ENCODE measurements around the gene DPH2.

Gene DPH2, protein sequence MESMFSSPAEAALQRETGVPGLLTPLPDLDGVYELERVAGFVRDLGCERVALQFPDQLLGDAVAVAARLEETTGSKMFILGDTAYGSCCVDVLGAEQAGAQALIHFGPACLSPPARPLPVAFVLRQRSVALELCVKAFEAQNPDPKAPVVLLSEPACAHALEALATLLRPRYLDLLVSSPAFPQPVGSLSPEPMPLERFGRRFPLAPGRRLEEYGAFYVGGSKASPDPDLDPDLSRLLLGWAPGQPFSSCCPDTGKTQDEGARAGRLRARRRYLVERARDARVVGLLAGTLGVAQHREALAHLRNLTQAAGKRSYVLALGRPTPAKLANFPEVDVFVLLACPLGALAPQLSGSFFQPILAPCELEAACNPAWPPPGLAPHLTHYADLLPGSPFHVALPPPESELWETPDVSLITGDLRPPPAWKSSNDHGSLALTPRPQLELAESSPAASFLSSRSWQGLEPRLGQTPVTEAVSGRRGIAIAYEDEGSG

DNA sequence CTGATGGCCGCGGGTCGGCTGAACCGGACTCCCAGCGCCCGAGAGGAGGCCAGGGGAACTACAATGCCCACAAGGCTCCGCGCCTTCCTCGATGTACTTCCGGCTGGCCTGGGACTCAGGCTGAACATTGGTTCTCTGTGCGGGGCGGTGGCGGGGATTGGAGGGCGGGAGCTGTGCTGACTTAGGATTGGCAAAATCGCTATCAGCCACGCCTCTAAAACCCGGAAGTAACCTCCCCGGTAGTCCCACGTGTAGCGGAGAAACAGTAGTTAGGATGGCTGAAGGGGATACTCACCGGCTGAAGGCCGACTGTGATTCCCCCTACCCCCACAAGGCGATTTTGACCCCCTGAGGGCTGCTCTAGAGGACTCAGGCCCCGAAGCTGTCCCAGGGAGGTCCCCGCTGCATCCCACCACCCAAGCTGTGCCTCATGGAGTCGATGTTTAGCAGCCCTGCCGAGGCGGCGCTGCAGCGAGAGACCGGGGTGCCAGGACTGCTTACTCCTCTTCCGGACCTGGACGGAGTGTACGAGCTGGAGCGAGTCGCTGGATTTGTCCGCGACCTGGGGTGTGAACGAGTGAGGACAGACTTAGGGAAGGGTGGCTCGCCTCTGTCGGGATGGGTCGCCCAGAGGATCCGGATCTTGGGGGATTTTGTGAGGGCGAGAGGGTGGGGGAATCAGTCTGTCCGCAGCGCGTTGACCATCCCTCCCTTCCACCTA lies at the start of gene DPH2:
Gene DPH2 (plus strand): TSS at position 265 of the 721 bp plus-strand sequence. CDS start 166 bp downstream, at position 431.
- peak; percentile 98 to 99 for DNase-seq

- DNase-seq = no peak
These were observed 48.8 kb upstream of the DPH2 start for GRCh38 chr1:43921022-43921421.

DNA sequence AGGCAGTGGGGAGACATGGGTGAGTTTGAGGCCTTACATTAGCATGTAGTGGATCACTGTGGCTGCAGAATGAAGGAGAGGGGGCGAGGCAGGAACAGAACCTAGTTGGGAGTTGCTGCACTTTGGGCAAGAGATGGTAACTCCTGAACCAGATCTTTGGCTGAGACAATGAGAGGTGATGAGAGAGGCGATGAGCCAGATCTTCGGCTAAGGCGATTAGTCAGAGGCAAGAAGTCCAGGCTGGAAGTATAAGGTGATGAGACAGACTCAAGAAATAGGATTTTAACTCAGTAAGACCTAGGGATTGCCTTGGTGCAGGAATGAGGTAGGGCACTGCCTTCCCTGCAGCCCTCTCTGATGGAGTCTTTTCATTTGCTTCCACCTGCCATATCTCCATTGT lies 45.3 kb upstream of the DPH2 start:
- DNase-seq = no peak

- DNase-seq = no peak
These were observed 44.0 kb upstream of the DPH2 start for GRCh38 chr1:43925846-43926245.

DNA sequence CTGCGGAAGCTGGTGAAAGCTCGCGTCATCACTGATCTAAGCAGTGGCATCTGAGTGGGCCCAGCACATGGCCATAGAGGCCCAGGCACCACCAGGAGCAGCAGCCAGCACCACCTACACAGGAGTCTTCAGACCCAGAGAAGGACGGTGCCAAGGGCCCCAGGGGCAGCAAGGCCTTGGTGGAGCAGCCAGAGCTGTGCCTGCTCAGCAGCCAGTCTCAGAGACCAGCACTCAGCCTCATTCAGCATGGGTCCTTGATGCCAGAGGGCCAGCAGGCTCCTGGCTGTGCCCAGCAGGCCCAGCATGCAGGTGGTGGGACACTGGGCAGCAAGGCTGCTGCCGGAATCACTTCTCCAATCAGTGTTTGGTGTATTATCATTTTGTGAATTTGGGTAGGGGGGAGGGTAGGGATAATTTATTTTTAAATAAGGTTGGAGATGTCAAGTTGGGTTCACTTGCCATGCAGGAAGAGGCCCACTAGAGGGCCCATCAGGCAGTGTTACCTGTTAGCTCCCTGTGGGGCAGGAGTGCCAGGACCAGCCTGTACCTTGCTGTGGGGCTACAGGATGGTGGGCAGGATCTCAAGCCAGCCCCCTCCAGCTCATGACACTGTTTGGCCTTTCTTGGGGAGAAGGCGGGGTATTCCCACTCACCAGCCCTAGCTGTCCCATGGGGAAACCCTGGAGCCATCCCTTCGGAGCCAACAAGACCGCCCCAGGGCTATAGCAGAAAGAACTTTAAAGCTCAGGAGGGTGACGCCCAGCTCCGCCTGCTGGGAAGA lies 39.5 kb upstream of the DPH2 start:
- DNase-seq = peak in 1 of 2 experiments; percentile 14

- DNase-seq = no peak
These were observed 38.9 kb upstream of the DPH2 start for GRCh38 chr1:43930949-43931275.

- DNase-seq = no peak
These were observed 37.8 kb upstream of the DPH2 start for GRCh38 chr1:43931711-43932660.

DNA sequence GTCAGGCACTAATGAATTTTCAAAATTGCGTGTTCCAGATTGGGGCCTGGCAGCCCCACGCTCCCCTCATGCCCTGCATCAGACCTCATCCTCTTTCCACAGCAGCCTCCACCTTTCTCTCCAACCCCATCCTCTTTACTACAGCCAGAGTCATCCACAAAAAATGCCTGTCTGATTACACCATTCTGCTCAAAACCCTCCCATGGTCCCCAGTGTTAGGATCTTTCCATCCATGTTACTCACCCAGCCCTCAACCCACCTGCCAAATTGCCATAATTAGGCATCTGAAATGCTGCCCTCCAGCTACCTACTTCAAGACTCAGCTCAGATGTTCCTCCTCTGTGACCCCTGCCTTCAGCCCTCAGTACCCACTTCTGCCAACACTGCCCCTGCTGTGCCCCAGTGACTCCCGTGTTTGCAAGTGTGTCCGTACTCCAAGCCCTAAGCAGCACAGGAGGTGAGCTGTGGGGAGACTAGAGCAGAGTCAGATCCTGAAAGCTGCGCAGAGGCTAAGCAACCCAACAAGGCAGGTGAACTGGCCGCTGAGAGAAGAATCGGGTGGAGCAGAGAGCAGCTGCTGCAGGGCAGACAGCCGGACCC lies 36.9 kb upstream of the DPH2 start:
- no peak for DNase-seq

DNA sequence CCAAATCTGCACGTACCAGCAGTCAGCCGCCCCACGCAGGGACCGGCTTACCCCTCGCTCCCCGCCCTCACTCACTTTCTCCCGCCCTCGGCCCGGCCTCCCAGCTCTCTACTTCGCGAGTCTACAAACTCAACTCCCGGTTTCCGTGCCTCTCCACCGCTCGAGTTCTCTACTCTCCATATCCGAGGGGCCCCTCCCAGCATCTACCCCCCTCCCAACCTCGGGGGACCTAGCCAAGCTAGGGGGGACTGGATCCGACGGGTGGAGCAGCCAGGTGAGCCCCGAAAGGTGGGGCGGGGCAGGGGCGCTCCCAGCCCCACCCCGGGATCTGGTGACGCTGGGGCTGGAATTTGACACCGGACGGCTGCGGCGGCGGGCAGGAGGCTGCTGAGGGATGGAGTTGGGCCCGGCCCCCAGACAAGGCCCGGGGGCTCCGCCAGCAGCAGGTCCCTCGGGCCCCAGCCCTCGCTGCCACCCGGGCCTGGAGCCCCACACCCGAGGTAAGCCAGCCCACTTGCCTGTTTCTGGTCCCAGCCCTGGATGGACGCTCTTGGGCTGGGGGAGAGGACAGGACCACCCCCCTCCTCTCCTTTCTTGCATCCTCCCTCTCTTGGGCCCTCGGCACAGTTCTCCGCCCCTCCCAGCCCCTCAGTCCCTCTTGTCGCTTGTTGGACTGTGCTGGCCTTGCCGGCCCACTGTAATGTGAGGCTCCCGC lies 36.3 kb upstream of the DPH2 start, which contains the start of gene ARTN:
Gene ARTN (plus strand): TSS at position 416 of the 715 bp plus-strand sequence. CDS start 1,856 bp downstream, outside the sequence.
- DNase-seq = no peak

DNA sequence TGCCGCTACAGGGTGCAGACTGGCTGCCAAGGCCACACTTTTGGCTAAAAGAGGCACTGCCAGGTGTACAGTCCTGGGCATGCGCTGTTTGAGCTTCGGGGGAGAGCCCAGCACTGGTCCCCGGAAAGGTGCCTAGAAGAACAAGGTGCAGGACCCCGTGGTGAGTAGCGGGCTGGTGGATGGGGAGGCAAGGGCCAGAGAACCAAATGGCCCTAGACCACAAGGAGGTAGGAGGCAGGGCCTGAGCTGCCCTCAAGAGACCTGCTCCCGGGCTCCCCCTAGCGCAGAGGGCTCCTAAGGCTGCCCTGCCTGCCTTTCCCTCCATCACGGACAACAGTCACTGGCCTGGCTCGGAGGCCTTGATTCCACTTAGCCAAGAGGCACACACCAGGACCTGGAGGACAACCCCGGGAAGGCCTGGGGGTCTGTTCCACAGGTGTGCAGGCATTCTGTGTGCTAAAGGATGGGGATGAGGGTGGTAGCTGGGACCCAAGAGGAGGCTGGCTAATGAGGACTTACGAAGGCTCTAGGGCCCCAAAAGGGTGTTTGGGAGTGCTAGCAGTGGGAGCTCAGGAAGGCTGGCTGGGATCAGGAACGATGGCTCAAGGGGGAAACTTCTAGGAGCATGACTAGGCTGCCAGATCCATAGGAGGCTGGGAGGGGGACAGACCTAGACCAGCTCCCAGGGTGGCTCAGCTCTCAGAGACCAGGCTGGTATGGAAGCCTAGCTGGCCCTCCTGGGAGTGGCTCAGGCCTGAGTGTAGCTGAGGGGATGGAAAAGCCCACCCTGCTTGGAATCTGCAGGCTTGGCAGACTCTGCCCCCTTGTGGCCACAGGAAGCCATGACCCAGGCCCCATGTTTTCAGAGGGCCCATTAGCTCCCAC lies 35.5 kb upstream of the DPH2 start:
- DNase-seq = peak; percentile 54 to 66

GRCh38 chr1:43934986-43935324 lies 34.9 kb upstream of the DPH2 start:
- DNase-seq = no peak

DNA sequence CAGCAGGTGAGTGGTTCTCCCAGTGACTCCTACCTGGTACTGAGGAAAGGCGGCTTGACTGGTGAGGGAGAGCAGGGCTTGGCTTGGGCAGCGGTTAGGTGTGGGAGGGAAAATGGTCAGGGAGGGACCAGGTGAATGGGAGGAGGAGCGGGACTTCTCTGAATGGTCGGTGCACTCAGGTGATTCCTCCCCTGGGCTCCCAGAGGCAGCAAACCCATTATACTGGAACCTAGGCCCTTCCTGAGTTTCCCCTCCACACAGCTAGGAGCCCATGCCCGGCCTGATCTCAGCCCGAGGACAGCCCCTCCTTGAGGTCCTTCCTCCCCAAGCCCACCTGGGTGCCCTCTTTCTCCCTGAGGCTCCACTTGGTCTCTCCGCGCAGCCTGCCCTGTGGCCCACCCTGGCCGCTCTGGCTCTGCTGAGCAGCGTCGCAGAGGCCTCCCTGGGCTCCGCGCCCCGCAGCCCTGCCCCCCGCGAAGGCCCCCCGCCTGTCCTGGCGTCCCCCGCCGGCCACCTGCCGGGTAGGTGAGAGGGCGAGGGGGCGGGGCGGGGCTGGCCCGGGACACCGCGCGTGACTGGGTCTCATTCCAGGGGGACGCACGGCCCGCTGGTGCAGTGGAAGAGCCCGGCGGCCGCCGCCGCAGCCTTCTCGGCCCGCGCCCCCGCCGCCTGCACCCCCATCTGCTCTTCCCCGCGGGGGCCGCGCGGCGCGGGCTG lies 33.9 kb upstream of the DPH2 start:
- DNase-seq = no peak

GRCh38 chr1:43936431-43937151 lies 33.2 kb upstream of the DPH2 start:
- peak; percentile 28 to 29 for DNase-seq

- DNase-seq = no peak
These were observed 32.5 kb upstream of the DPH2 start for GRCh38 chr1:43937179-43937865.

DNA sequence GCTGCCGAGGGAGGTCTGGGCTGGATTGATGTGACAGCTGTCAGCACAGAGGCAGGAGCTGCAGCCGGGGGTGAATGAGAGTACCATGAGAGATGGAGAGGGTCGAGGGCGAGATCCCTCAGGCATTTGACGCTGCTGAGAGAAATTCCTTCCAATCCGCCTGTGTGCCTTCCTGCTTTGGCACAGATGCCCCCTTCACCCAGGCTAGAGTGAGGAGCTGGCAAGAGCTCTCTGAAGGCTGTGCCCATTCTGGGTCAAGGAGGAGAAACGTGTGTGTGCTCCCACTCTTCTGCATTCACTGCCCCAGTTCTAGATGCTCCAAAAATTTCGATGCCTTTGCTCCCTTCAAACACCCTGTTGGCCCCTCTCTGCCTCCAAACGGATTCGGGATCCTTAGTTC lies 31.4 kb upstream of the DPH2 start:
- DNase-seq = no peak

DNA sequence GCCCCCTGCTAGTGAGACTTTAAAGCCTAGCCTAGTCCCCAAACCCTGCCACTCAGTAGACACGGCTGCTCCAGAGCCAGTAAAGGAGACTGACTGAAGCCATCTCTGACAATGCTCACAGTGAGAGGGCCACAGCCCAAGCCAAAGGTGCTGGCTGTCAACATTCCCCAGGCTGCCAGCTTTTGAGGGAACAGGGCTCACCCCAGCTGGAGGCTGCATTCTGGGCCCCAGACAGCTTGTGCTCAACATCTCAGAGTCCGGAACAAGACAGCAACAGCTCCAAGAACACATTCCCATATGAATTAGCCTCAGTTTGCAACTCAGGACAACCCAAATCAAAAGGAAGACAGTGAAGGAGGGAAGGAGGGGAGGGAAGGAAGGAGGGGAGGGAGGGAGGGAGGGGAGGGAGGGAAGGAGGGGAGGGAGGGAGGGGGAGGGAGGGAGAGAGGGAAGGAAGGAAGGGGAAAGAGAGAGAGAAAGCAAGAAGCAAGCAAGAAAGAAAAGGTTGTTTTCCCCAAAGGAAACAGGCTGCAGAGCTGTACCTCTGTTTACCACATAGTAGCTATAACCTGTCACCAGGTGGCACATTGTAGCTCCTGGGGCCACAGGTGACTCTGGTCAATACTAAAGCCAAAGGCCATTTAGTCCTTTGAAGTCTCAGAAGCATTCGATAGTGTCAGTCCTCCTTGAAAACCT lies 30.8 kb upstream of the DPH2 start:
- no peak for DNase-seq

DNA sequence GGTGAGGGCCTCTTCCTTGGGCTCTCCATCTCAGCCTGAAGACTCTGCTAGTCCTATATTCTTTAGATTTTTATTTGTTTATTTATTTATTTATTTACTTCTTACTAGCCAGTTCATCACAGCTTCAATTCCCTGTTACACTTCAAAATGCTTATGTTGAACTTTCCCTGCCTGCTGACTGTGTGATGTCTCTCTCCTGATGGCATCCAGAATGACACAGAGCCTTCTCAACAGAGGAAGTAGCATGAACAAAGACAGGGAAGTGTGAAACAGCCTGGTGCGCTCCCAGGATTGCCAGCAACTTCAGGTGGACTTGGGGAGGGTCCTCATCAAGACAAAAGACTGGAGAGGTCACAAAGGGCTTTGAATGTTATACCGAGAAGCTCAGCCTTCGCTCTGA lies 27.4 kb upstream of the DPH2 start:
- DNase-seq = no peak
